HG03571 (cell line): ENCODE data around the gene BABAM2.
A peak's percentile ranks its signal among the peaks of the same experiment; 100 is the strongest.

Experiments
- ATAC-seq: cut with Tn5 transposase; IDR thresholded peaks from one replicate; pipeline ENCODE4 v1.9.1; 2021; ENCODE audit not compliant: unreplicated experiment

The BABAM2 gene

DNA sequence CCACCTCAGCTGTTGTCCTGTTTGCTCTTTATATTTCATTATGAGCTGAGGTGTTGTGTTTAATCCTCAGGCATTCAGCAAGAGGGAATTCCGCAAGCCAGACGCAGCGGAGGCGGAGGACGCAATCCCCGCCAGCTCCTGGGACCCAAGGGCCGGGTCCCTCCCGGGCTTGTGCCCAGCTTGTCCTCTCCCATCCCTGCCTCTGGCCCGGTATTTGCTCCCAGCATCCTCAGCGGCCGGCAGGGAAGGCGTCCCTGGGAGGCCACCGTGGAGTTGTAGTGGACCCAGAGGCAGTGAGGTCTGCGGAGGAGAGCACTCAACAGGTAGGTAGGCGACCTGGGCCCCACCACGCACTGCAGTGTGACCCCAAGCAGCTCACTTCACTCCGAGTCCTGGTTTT is 459.7 kb downstream of the BABAM2 start:
- ATAC-seq = no peak

DNA sequence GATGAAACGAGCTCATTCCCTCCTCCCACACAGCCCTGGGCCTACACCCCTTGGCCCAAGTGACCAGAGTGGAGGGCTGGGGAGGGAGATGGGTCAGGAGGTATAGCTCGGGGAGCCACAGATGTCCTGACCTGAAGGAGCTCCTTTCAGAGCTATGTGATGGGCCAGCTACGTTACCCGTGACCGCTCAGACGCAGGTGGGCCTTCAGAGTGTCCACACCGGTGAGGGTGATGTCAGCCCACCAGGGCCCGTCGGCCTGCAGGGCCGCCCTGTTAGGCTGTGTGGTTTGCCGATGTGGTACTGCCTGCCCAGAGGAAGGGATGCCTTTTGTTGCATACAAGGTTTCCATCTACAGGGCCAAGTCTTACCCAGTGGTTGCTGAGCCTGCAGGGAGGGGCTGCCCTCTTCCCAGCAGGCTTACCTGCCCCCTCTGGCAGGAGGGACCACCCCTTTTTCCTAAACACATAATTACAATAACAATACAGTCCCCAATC is 460.3 kb downstream of the BABAM2 start:
- no peak for ATAC-seq

DNA sequence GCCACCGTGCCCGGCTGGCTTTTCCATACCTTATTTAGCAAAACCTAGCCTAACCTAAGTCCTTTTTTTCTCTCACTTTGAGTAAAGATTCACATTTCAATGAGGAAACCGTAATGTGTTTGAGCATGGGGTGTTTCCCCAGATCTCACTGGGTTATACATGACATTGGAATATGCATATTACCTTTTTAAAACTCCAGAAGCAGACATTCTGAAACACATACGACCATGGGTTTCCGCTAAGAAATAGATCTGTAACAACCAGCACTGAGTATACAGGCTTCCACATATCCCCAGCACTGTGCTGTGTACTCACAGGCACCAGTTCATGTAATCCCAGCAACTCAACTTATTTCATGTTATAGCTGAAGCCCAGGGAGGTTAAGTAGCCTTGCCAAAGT is 461.1 kb downstream of the BABAM2 start:
- ATAC-seq = no peak

- no peak for ATAC-seq
Measured at GRCh38 chr2:28352104-28352503, 461.6 kb downstream of the BABAM2 start.

GRCh38 chr2:28352610-28353195 is 462.2 kb downstream of the BABAM2 start:
- ATAC-seq = no peak

GRCh38 chr2:28354920-28355520 is 464.5 kb downstream of the BABAM2 start:
- ATAC-seq = no peak

- no peak for ATAC-seq
Measured at GRCh38 chr2:28355521-28356094, 465.1 kb downstream of the BABAM2 start.

DNA sequence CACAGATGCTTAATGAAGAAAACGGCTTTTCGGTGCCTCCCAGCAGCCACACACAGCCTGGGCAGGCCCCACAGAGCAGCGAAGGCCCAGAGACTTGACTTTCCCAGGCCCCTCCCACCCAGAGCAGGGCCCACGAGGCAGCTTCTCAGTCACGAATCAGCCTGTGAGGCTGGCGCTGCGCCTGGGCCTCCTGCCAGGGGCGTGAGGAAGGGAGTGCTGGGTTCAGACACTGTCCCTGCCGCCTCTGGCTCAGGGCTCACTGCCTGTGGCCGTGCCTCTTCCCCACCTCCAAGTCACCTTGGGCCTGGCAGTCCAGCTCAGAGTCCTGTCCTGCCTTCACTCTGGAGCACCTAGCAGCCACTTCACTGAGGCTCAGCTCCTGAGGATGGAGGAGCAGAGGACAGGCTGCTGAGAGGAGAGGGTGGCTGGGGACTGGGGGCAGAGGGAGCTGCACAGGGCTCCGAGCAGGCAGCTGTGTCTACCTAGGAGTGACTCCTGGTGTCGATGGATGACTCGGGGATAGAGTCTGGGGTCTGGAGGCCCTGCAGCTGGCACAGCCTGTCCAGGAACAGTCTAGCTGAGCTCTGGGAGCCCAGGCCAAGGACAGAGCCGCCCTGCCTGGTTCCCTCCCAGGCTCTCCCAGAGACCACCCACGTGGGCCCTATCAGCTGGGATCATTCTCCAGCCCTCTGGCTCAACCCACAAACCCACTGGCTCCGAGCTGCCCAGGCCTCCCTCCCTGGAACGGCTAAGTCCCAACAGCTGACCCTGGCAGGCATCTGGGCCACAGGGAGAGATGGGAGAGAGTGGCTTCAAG is 465.8 kb downstream of the BABAM2 start:
- ATAC-seq = no peak

GRCh38 chr2:28357055-28357454 is 466.5 kb downstream of the BABAM2 start:
- no peak for ATAC-seq

DNA sequence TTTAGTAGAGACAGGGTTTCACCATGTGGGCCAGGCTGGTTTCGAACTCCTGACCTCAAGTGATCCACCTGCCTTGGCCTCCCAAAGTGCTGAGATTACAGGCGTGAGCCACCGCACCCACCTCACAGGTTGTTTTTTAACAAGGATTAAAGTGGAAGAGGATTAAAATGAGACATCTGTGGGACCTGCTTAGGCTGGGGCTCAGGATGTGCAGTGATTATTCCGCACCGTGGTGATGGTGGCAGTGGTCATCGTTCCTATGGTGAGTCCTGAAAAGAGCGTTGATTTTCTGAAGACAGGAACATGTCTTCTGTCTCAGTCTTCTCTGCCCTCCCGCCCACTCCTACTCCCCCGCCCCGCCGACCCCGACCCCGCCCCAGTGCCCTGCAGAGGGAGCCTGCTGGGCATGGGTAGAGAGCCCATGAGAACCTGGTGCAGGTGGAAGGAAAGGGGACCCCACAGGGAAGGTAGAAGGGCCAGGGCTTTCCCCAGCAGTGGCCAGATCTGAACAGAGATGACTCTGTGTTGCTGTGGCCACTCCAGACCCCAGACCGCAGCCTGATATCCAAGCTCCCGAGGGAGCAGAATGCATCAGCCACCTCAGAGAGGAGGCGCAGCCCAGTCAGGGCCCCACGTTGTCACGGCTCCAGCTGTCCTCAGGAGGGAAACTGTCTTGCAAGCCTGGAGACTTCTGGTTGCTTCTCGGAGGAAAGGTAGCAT is 467.6 kb downstream of the BABAM2 start:
- ATAC-seq = no peak

- ATAC-seq = no peak
Measured at GRCh38 chr2:28358668-28359201, 468.2 kb downstream of the BABAM2 start.

DNA sequence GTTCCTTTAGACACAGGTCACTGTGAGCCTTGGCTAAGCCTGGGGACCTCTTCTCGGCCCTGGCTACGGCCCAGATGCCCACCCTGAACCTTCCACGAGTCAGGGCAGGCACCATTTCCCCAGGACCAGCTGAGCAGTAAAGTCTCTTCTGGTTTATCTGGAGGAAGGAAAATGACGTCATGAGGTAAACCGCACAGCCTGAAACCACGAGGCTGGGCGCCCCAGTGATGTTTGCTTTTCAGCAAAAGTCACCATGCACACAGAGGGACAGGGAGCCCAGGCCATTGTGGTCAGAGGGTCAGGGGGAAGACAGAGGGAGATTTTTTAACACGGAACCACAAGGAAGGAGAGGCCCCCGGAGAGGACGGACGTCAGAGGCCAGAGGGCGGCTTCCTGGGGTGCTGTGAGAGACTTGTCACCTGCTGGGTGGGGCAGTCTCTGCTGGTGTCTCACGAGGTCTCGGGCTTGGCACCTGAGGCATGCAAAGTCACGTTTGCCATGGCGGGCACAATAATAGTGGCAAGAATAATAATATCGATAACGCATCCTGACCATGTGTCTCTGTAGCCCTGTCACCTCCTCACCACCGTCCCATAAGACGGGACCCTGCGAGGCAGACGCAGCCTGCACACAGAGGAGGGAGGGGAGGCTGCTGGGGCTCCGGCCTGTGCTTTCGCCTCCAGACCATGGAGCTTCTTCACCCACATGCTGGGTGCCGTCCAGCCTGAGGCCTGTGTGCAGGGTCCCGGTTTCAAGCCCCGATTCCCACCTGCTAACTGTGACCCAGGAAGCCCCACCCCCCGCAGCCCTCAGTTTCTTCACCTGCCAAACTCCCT is 468.9 kb downstream of the BABAM2 start:
- peak; percentile 77 for ATAC-seq

DNA sequence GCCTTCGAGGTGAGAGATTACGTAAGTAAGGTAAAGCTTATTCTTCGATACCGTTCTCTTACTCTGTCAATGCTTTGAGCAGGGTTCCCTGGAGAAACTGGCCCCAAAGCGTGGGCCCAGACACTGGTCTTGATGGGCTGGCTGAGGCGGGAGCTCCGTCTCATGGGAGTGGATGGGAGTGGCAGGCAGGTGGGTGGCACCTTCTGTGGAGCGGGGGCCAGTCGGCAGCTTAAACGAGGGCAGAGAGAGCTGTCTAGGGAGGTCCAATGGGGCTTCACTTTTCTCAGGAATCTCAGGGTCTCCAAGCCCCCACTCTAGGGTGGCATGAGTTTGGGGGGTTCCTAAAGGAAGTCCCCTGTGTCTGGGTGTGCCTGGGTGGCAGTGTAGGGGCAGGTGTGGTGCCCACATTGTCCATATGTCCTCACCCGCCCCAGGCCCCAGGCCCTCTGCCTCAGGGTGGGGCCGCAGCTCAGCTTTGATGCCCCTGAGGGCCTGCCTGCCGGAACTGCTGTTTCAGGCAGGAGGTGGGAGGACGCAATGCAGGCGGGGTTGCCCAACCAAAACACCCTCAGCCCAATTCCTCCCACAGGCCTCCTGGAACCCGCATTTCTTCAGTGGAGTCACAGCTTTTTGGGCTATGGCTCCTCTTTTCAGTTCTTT is 469.7 kb downstream of the BABAM2 start:
- ATAC-seq = no peak

GRCh38 chr2:28360718-28361293 is 470.3 kb downstream of the BABAM2 start:
- no peak for ATAC-seq

DNA sequence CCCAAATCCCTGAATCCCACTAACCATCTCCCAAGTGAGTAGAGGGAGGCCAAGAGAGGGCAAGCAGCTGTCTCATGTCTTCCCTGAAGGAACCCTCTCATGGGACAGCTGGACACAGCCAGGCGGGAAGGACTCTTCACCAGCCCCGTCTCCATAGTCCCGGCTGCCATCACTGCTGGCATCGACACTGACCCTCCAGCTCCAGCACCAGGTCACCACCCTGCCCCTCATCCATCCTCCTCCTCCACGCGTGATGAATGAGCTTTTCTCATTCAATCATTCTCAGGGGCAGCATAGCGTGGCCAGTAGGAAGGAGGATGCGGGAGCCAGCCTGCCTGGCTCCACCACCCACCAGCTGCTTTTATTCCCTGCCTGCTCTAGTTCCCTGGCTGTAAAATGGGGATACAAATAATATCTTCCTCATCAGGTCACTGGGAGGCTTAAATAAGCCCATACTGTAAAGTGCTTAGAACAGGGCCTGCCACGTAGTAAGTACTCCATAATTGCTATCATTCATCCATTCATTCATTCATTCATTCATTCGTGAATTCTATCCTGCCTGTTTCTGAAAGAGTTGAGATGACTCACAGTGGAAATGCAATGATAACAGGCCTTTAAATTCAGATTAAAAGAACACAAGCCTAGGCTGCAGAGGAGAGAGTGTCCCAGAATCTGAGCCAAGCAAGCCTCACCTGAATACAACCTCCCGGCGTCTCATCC is 471.6 kb downstream of the BABAM2 start:
- ATAC-seq = no peak

GRCh38 chr2:28362991-28363521 is 472.5 kb downstream of the BABAM2 start:
- no peak for ATAC-seq

- no peak for ATAC-seq
Measured at GRCh38 chr2:28363686-28364280, 473.3 kb downstream of the BABAM2 start.

- no peak for ATAC-seq
Measured at GRCh38 chr2:28364610-28365009, 474.1 kb downstream of the BABAM2 start.
